T-helper 1 cell (primary cell): ENCODE measurements around the gene TACC2.

Experiments
- DNase-seq, 5 donors: peaks; one replicate each; pipeline ENCODE4 v3.0.0-alpha.2; 2012 to 2020

The TACC2 gene

DNA sequence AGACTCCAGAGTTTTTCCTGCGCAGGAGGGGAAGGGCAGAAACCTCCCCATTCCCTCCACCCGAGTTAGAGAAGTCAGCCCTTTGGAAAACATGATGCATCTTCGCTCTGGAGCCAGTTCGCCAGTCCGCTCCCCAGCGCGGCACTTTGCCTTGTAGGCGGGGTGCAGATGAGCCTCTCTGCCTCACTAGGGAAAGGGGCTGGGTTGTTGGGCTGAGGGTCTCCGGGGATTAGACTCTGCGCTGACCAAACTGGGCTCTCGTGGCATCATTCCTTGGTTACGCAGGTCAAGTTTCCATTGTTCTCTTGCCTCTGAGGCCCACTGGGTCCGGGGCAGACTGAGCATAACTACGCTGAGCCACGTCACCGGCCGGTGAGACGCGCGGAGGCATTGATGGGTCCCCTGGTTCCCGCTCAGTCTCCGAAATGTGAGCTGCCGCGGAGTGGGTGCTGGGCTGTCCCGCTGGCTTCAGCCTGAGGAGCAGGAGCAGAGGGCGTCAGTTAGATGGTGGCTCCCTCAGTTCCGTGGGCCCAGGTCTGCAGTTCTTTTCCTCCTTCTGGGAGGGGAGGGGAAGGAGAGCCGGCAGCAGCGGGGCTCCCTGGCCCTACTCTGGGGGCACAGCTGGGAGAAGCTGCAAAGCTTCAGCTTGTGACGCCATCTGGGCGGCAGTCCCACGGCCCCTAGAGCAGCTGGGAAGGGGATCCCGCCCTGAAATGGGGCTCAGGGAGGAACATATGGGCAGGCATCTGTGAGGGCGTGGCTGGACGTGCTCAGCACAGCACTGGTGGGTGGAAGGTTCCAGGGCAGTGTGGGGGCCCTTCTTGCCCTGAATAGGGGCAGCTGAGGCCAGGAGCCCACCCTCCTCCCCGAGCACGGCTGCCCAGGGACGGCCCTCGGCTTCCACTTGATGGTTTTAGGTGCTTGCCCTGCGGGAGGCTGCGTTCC, 160.9 kb downstream of the TACC2 start:
- no peak for DNase-seq

DNA sequence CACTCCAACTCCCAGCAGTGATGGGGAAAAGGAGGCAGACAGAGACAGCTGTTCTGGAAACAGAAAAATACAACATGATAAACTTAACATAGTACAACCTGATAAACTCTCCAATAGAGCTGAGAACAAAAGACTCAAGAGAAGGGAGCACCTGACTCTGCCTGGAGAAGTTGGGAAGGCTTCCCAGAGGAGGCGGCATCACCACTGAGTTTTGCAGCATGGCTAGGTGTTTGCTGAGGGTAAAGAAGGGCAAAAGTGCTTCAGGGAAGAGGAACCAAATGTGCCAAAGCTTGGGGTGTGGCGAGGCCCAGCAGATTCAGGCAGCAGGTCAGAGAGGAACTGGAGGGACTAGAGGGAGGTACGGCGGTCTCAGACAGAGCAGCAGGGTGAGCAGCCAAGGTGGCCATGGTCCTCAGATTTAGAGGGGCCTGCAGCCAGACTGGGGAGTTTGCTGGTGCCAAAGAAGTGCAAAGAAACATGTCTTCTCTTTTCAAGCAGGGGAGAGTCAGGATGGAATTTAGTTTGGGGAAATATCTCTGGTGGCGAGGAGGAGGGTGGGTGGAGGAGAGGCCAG, 162.2 kb downstream of the TACC2 start:
- DNase-seq: no peak

DNA sequence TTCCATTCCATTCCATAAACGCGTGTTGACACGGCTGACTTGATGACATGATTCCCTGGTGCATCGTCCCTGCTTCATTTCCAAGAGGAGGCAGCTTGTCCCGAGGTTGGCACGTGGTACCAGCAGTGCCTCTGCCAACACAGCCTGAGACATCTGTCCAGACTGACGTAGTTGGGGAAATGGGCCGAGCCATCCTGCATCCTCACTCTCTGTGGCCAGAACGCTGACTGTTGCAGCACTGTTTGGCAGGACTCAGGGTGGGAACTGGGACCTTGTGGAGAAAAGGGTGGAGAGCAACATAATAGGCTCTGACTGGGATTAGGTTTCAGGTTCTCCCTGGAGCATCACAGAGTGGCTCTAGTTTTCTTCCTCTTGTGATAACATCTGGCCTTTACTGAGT, 163.6 kb downstream of the TACC2 start:
- DNase-seq: no peak

DNA sequence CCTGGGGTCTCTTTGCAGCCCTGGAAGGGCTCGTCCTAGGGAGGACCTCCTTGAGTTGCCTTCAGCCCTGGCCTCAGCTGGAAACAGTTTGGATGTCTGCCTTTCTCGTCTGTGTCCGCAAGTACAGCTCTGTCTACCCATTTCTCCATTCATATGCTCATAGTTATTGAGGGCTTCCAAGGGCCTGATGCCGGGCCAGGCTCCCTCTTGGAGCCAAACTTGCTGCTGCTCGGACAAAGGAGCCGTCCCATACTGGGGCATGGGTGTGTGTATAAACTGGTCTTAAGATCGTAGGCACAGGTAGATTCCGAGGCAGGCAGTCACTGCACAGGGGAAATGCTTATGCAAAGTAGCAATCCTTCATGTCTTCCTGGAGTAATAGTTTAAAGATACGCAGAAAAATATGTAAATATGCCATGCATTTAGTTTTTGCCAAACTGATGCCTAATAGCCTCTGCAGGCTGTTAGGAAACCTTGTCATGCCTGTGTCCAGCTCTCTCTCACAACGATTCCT, 165.1 kb downstream of the TACC2 start:
- no peak for DNase-seq

- no peak for DNase-seq
Measured at GRCh38 chr10:122154545-122155366, 165.8 kb downstream of the TACC2 start.

- DNase-seq: no peak
Measured at GRCh38 chr10:122157451-122157850, 168.5 kb downstream of the TACC2 start.

DNA sequence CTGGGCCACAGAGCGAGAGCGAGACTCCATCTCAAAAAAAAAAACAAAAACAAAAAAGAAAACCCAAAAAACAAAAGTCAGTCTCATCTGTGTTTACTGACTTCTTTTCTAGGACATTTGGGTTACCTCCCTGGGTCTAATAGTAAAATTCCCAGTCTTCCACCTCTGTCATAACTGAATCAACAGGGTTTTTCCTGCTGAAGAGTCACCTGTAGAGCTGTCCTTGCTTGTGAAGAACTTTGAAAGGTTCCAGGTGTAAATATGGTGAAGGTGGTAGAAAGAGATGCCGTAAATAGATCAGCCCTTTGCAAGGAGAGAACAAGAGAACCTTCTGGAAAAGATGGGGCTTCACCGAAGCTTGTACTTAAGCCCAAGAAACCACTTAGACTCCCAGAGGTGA, 169.4 kb downstream of the TACC2 start:
- DNase-seq: no peak

DNA sequence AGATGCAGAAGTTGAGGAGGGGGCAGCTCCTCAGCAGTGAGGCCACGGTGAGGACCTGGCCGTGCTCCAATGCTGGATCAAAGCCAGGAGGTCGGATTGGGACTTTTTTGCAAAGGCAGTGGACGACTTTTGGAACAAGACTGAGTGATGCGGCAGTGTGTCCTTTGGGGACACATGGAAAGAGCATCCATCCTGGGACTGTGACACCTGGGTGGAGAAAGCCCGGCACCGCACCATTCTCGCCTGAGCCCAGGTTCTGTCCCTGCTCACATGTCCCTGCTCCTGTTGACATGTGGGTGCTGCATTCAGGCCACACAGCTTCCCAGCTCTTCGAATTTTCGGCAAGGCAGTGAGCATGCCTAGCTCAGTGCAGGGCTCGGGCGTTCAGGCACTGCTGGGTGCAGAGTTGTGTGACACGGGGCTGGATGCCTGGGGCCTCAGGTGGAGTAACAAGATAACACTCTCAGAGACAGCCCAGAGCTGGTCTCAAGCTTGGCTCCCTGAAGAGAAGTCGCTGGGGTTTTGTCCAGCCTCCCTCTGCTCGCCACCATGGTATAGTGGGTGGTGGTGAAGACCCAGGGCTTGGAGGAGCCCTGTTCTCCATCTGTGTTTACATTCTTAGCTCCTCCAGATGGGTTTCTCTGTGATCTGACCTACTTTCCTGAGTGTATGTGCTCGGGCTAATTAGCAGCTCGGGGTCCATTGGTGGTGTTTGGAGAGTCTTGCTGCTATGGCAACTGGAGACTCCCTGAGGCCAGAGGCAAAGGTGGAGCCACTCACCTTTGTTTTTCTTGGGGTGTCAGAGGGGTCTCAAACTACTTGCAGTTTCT, 170.4 kb downstream of the TACC2 start:
- DNase-seq: no peak

GRCh38 chr10:122161795-122162194, 172.8 kb downstream of the TACC2 start:
- DNase-seq: no peak

DNA sequence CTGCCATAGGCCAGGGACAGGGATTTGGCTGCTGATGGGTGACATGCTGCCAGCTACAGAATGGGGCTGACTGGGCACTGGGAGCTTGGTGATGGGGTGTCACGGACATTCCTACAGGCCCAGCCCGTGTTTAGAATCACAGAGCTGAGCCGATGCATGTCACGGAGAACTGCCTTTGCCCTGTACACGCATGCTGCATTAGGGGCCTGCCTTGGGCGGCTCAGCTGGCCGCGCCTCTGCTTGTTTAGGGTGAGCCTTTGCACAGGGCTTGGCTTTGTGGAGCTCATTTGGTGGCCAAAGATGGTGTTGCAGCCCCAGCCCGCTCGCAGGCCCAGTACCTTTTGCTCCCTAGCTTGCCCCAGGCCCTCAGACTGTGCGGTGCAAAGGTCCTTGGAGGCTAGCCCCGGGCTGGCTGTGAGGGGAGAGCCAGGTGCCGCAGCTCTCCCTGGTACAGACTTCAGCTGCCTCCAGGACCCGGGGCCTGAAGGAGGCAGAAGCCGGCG, 173.8 kb downstream of the TACC2 start:
- DNase-seq: no peak

GRCh38 chr10:122163174-122164022, 174.4 kb downstream of the TACC2 start:
- DNase-seq: no peak

DNA sequence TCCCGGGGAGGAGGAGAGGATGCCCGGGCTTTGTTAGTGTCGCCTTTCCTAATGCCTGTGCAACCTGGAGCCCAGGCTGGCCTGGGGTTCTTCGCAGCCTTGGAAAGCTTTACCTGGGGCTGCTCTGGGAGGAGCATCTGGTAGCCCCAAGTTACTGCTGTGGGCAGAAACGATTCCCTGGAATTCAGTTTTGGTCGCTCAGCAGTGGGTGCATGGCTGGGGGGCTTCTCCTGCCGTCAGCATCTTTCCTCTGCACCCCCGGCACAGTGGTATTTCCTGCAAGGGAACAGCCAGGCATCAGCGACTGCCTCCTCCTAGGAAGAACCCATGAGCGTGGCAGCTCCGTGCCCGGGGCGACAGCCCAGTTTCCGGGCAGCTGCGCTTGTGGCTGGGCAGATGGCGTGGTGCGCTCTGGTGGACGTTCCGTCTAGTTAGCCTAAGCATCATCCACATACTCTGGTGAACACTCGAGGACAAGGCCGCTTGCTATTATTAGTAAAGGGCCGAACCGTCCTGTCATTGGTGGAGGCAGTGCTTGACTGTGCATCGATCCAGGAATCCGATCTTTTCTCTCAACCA, 175.1 kb downstream of the TACC2 start:
- DNase-seq: no peak

DNA sequence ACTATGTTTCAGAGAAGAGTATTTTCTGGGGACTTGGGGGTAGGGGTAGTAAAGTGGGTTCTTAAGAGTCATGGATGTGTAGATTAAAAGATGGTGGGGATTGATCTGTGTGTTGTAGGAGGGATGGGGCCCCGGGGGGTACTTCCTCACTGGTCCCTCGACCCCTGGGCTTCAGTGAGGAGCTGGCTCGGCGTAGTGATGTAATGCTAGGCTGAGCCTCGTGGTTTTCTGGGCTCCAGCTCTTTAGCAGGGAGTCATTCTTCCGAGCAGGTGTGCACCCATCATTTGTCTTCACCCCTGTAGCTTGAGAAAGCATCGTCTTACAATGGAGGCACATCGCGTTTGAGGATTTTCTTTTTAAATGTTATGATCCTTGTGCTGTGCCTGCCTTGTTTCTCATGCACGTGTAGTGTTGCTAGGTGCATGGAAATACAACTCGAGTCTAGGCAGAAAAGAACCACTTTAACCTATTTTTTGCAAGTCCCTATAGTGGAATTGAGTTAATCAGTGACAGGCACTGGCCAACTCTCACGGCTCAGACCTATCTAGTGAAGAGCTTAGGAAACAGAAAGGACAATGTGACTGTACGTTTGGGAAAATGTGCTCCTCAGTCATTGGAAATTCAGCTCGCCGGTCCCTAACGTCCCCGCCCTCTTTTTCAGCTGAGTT, 176.0 kb downstream of the TACC2 start:
- DNase-seq: no peak

GRCh38 chr10:122165484-122166276, 176.7 kb downstream of the TACC2 start:
- no peak for DNase-seq

DNA sequence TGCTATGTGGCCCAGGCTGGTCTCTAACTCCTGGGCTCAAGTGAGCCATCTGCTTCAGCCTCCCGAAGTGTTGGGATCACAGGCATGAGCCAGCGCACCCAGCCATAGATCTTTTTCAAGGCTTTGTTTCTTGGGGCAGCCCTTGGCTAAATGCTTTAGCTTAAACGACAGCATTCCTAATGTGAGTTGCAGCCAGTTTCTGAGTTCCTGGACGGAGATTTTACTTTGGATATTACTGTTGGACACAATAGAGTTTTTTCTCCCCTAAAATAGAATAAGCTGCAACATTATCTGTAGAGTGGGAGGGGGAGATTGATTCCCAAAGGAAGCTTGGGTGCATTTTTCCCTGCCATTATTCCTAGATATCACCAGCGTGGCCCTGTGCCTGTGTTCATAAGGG, 179.1 kb downstream of the TACC2 start:
- no peak for DNase-seq

DNA sequence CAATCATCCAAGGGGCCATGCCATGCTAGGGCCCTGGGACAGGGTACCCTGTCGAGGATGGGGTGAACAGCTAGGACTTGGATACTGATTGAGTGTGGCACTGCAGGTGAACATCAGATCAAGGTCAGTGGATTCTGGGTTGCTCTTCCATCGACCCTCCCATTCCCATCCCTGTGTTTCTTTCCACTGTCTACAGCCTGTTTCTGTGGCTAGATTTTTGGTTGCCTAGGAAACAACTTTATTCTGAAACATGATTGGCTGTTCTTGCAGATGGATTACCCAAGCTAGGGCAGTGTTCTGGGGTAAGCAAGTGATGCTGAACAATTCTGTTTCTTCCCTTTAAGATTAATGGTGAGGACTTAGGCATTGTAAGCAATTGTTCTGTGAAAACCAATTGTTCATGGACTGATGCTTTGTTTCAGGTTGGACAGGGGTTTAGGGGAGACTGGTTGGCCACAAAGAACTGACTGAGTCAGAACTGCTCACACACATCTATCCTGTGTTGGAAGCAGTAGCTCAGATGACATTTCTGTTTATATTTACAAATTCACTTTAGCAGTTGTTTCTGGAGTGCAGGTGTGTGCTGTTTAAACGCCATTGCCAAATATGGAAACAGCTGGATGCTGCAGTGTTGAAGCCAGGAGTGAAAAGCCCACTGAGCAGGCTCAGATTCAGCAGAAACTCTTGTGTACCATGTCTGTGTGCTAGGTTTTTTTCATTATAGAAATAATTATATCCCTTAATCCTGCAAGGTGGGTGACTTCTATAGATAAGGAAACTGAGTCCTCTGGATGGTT, 179.8 kb downstream of the TACC2 start:
- DNase-seq: no peak

- DNase-seq: no peak
Measured at GRCh38 chr10:122170802-122171201, 181.8 kb downstream of the TACC2 start.

- no peak for DNase-seq
Measured at GRCh38 chr10:122171302-122172075, 182.5 kb downstream of the TACC2 start.
